Measurements from ENCODE around the gene STAT2. TPM values are rescaled to one million over a fixed set of nuclear protein-coding genes. Genes with fewer than 3 reads are reported as not detected.
"Not testable (repeated sequence)": the region's sequence is repeated elsewhere in the genome, so short reads cannot be mapped to it uniquely, and the experiment has no call there.

The STAT2 gene
- total RNA-seq, 1 donor from 2014 or later = 257 TPM

GRCh38 chr12:56336361-56337167, 23.3 kb downstream of the STAT2 start:
- Mint-ChIP-seq H3K4me1 (ENCODE audit: low read depth, unreplicated experiment) (peaks cover 10% of the 10 kb centered on the region), H3K27ac (ENCODE audit: unreplicated experiment) (peak overlapping the region; percentile 66), H3K27me3 (ENCODE audit: low read depth, unreplicated experiment) (no peaks in the 10 kb centered on the region), H3K9me3 (ENCODE audit: unreplicated experiment) (no peaks in the 10 kb centered on the region), H3K36me3 (ENCODE audit: low read depth, unreplicated experiment) (peaks cover 8% of the 10 kb centered on the region), H3K4me3 (ENCODE audit: unreplicated experiment) (no peak overlapping the region)
- H3K9ac ChIP-seq (ENCODE audit: low read length) = no peak overlapping the region
- peaks cover 21% of the 10 kb centered on the region for H3K4me1 ChIP-seq (ENCODE audit: insufficient read depth, low read length)
- H4K20me1 ChIP-seq (ENCODE audit: insufficient read depth, low read length) = no peaks in the 10 kb centered on the region
- no peaks in the 10 kb centered on the region for H3K27me3 ChIP-seq (ENCODE audit: insufficient read depth, low read length)
- no peaks in the 10 kb centered on the region for H3K36me3 ChIP-seq (ENCODE audit: insufficient read depth, low read length)
- no peak overlapping the region for H3K4me3 ChIP-seq (ENCODE audit: insufficient read depth, low read depth, low read length)
- DNase-seq (ENCODE audit: low read depth) (no peak), FAIRE-seq (no peak)
- H3K4me2 ChIP-seq (ENCODE audit: low read length) = no peak overlapping the region
- TF ChIP-seq EZH2 (IDR thresholded peaks at IDR 0.05; ENCODE audit: insufficient read depth, low read length) (no peak), CTCF (IDR thresholded peaks at IDR 0.05; ENCODE audit: insufficient read depth, low read depth, low read length) (no peak)
- H3K79me2 ChIP-seq (ENCODE audit: insufficient read depth, low read length) = no peaks in the 10 kb centered on the region
- no peak overlapping the region for H2AFZ ChIP-seq (ENCODE audit: low read depth, low read length)
- H3K9me3 ChIP-seq (ENCODE audit: insufficient read depth, low read depth, low read length) = no peaks in the 10 kb centered on the region
- no peak overlapping the region for H3K27ac ChIP-seq (ENCODE audit: low read depth, low read length)

DNA sequence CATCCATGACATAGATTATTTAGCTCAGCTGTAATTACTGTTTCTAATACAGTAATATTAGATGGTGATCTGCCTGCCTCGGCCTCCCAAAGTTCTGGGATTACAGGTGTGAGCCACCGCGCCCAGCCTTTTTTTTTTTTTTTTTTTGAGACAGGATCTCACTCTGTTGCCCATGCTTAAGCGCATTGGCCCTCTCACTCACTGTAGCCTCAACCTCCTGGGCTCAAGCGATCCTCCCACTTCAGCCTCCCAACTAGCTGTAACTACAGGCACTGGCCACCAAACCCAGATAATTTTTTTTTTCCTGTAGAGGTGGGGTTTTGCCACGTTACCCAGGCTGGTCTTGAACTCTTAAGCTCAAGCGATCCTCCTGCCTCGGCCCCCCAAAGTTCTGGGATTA, 24.4 kb downstream of the STAT2 start:
- H3K9me3 Mint-ChIP-seq (ENCODE audit: unreplicated experiment); H3K36me3 ChIP-seq (ENCODE audit: insufficient read depth, low read length); DNase-seq (ENCODE audit: low read depth); H3K27ac ChIP-seq (ENCODE audit: low read depth, low read length); H3K79me2 ChIP-seq (ENCODE audit: insufficient read depth, low read length); H3K27me3 ChIP-seq (ENCODE audit: insufficient read depth, low read length); H3K4me2 ChIP-seq (ENCODE audit: low read length); H4K20me1 ChIP-seq (ENCODE audit: insufficient read depth, low read length); H3K27me3 Mint-ChIP-seq (ENCODE audit: low read depth, unreplicated experiment); H2AFZ ChIP-seq (ENCODE audit: low read depth, low read length); H3K9me3 ChIP-seq (ENCODE audit: insufficient read depth, low read depth, low read length); H3K4me3 Mint-ChIP-seq (ENCODE audit: unreplicated experiment); H3K9ac ChIP-seq (ENCODE audit: low read length); H3K4me3 ChIP-seq (ENCODE audit: insufficient read depth, low read depth, low read length); FAIRE-seq; H3K36me3 Mint-ChIP-seq (ENCODE audit: low read depth, unreplicated experiment); H3K27ac Mint-ChIP-seq (ENCODE audit: unreplicated experiment): not testable (repeated sequence)
- peaks cover 21% of the 10 kb centered on the region for H3K4me1 ChIP-seq (ENCODE audit: insufficient read depth, low read length)
- H3K4me1 Mint-ChIP-seq (ENCODE audit: low read depth, unreplicated experiment) = peaks cover 10% of the 10 kb centered on the region

DNA sequence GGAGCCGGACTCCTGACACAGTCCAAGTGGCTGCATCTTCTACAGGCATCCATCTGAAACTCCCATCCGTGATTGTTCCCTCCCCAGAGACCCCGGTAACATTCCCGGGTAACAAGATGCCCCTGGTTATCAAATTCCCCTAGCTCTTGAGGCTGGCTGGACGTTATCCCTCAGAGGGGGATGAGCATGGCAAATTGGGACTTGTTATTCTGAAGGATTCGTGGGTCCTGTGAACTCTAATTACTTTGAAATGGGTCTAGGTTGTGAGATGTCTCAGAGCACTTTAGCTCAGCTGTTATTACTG, 25.5 kb downstream of the STAT2 start:
- Histone ChIP-seq H3K4me1 (ENCODE audit: insufficient read depth, low read length) (peaks cover 21% of the 10 kb centered on the region), H3K4me3 (ENCODE audit: insufficient read depth, low read depth, low read length) (peak overlapping the region; percentile 68), H3K79me2 (ENCODE audit: insufficient read depth, low read length) (no peaks in the 10 kb centered on the region), H3K27me3 (ENCODE audit: insufficient read depth, low read length) (no peaks in the 10 kb centered on the region), H3K27ac (ENCODE audit: low read depth, low read length) (peak overlapping the region; percentile 95), H3K4me2 (ENCODE audit: low read length) (peak overlapping the region; percentile 89), H3K36me3 (ENCODE audit: insufficient read depth, low read length) (no peaks in the 10 kb centered on the region), H4K20me1 (ENCODE audit: insufficient read depth, low read length) (no peaks in the 10 kb centered on the region), H2AFZ (ENCODE audit: low read depth, low read length) (peak overlapping the region; percentile 73), H3K9ac (ENCODE audit: low read length) (peak overlapping the region; percentile 87), H3K9me3 (ENCODE audit: insufficient read depth, low read depth, low read length) (no peaks in the 10 kb centered on the region)
- Mint-ChIP-seq H3K27me3 (ENCODE audit: low read depth, unreplicated experiment) (no peaks in the 10 kb centered on the region), H3K4me1 (ENCODE audit: low read depth, unreplicated experiment) (peaks cover 10% of the 10 kb centered on the region), H3K9me3 (ENCODE audit: unreplicated experiment) (no peaks in the 10 kb centered on the region), H3K4me3 (ENCODE audit: unreplicated experiment) (peak overlapping the region; percentile 92), H3K36me3 (ENCODE audit: low read depth, unreplicated experiment) (peaks cover 3% of the 10 kb centered on the region), H3K27ac (ENCODE audit: unreplicated experiment) (peak overlapping the region; percentile 99)
- FAIRE-seq = no peak
- no peak for TF ChIP-seq CTCF (IDR thresholded peaks at IDR 0.05; ENCODE audit: insufficient read depth, low read depth, low read length)
- no peak for TF ChIP-seq EZH2 (IDR thresholded peaks at IDR 0.05; ENCODE audit: insufficient read depth, low read length)
- no peak for DNase-seq (ENCODE audit: low read depth)

Measured in astrocyte (in vitro differentiated cells and primary cell).